Liver (tissue), 9 donors: ENCODE results near the gene LAMB3. TPM values are rescaled to one million over a fixed set of nuclear protein-coding genes. Genes with fewer than 3 reads are reported as not detected.

Experiments
- DNase-seq: peaks from one replicate; pipeline ENCODE4 v3.0.0-alpha.2; 2017; ENCODE audit warnings: low spot score
- H3K27ac ChIP-seq, 2 donors: one replicate each; pipeline ENCODE4 v1.7.0; 2013; ENCODE audit warnings: inconsistent platforms in 2 of 2, low read length in 2 of 2, control low read depth in 1 of 2, low read depth in 1 of 2, mild to moderate bottlenecking in 1 of 2
- H3K27me3 ChIP-seq, 4 donors: one replicate each; pipeline versions ENCODE4 v1.6.1 to v1.7.0; 2013; ENCODE audit warnings: low read length in 3 of 4, inconsistent platforms in 1 of 4, mild to moderate bottlenecking in 1 of 4, moderate library complexity in 1 of 4; ENCODE audit not compliant: control insufficient read depth in 4 of 4, insufficient read depth in 4 of 4
- H3K36me3 ChIP-seq, 4 donors: one replicate each; pipeline versions ENCODE4 v1.6.1 to v1.7.0; 2013; ENCODE audit warnings: low read length in 3 of 4, mild to moderate bottlenecking in 3 of 4, low read depth in 1 of 4, moderate library complexity in 1 of 4; ENCODE audit not compliant: control insufficient read depth in 4 of 4, insufficient read depth in 3 of 4
- H3K4me1 ChIP-seq, 4 donors: one replicate each; pipeline versions ENCODE4 v1.6.1 to v1.7.0; 2013; ENCODE audit warnings: low read length in 3 of 4, mild to moderate bottlenecking in 3 of 4, moderate library complexity in 1 of 4; ENCODE audit not compliant: control insufficient read depth in 4 of 4, insufficient read depth in 4 of 4
- H3K4me3 ChIP-seq, 3 donors: one replicate each; pipeline versions ENCODE4 v1.6.1 to v1.7.0; 2013; ENCODE audit warnings: low read length in 3 of 3, control low read depth in 1 of 3, low read depth in 1 of 3, mild to moderate bottlenecking in 1 of 3
- H3K9ac ChIP-seq, 2 donors: one replicate each; pipeline ENCODE4 v1.7.0; 2013; ENCODE audit warnings: low read length in 2 of 2, mild to moderate bottlenecking in 2 of 2, moderate library complexity in 2 of 2, control low read depth in 1 of 2, low read depth in 1 of 2
- H3K9me3 ChIP-seq, 4 donors: one replicate each; pipeline versions ENCODE4 v1.6.1 to v1.7.0; 2013; ENCODE audit warnings: low read length in 3 of 4; ENCODE audit not compliant: control insufficient read depth in 4 of 4
- ATF3 ChIP-seq: IDR thresholded peaks from 2 replicates; pipeline ENCODE4 v1.6.1; 2016; ENCODE audit warnings: antibody characterized with exemption
- EGR1 ChIP-seq, 2 donors: IDR thresholded peaks; 2 replicates each; pipeline ENCODE4 v1.6.1; 2016 to 2018; ENCODE audit warnings: antibody characterized with exemption in 2 of 2, low read depth in 2 of 2
- FOXA1 ChIP-seq: IDR thresholded peaks from 2 replicates; pipeline ENCODE4 v1.6.1; 2016; ENCODE audit warnings: antibody characterized with exemption
- FOXA2 ChIP-seq: IDR thresholded peaks from 2 replicates; pipeline ENCODE4 v1.6.1; 2016; ENCODE audit warnings: antibody characterized with exemption
- GABPA ChIP-seq, 2 donors: IDR thresholded peaks in 1 of 2; conservative IDR thresholded peaks in 1 of 2; 2 replicates each; pipeline ENCODE4 v1.6.1; 2016; ENCODE audit warnings: antibody characterized with exemption in 2 of 2, mild to moderate bottlenecking in 1 of 2, moderate library complexity in 1 of 2
- HNF4A ChIP-seq, 2 donors: conservative IDR thresholded peaks; 2 replicates each; pipeline ENCODE4 v1.6.1; 2016; ENCODE audit warnings: antibody characterized with exemption in 2 of 2, mild to moderate bottlenecking in 2 of 2
- HNF4G ChIP-seq: IDR thresholded peaks from 2 replicates; pipeline ENCODE4 v1.6.1; 2016; ENCODE audit warnings: antibody characterized with exemption
- JUND ChIP-seq, 2 donors: IDR thresholded peaks; 2 replicates each; pipeline ENCODE4 v1.6.1; 2016; ENCODE audit warnings: antibody characterized with exemption in 2 of 2
- NR2F2 ChIP-seq: IDR thresholded peaks from 2 replicates; pipeline ENCODE4 v1.6.1; 2016; ENCODE audit warnings: antibody characterized with exemption
- RAD21 ChIP-seq, 2 donors: IDR thresholded peaks; 2 replicates each; pipeline ENCODE4 v1.6.1; 2016; ENCODE audit warnings: antibody characterized with exemption in 2 of 2, mild to moderate bottlenecking in 2 of 2
- REST ChIP-seq: IDR thresholded peaks from 2 replicates; pipeline ENCODE4 v1.6.1; 2016; ENCODE audit warnings: antibody characterized with exemption, mild to moderate bottlenecking
- RXRA ChIP-seq, 2 donors: IDR thresholded peaks; 2 replicates each; pipeline ENCODE4 v1.6.1; 2017 to 2018; ENCODE audit warnings: antibody characterized with exemption in 2 of 2, mild to moderate bottlenecking in 1 of 2
- SP1 ChIP-seq: IDR thresholded peaks from 2 replicates; pipeline ENCODE4 v1.6.1; 2018; ENCODE audit warnings: antibody characterized with exemption, mild to moderate bottlenecking
- TAF1 ChIP-seq: conservative IDR thresholded peaks from 2 replicates; pipeline ENCODE4 v1.6.1; 2016; ENCODE audit warnings: antibody characterized with exemption, mild to moderate bottlenecking
- YY1 ChIP-seq: IDR thresholded peaks from 2 replicates; pipeline ENCODE4 v1.6.1; 2016; ENCODE audit warnings: antibody characterized with exemption, mild to moderate bottlenecking
- WGBS: extraction: QIAGEN DNeasy Blood & Tissue Kit; methylation state at CpG from one replicate; pipeline ENCODE4 v1.1.7; 2013; 5-methylcytosine and 5-hydroxymethylcytosine counted together
- polyA plus RNA-seq, 2 donors: library from polyadenylated mRNA; stranded (reverse) in 1 of 2; unstranded in 1 of 2; fragments of 200-250 nt in 1 of 2; fragments of >200 nt in 1 of 2; fragmentation: Nextera tagmentation in 1 of 2; extraction: Ambion mirVana in 1 of 2; gene quantifications; one replicate each; pipeline versions ENCODE4 v1.2.1 to v1.2.3, GENCODE V29; 2013 to 2015
- total RNA-seq, 2 donors: library from RNA; depleted of rRNA; stranded (reverse); fragments of >200 nt; gene quantifications; one replicate each; pipeline ENCODE4 v1.2.3, GENCODE V29; 2014
- TF ChIP-seq, protein P1 (sequence below): IDR thresholded peaks from 2 replicates; pipeline ENCODE4 v1.6.1; 2016; ENCODE audit warnings: antibody characterized with exemption
- TF ChIP-seq, protein P2 (sequence below): IDR thresholded peaks from 2 replicates; pipeline ENCODE4 v1.6.1; 2016; ENCODE audit warnings: antibody characterized with exemption
- TF ChIP-seq, protein P3 (sequence below): fragments of 150-350 bp; IDR thresholded peaks from 2 replicates; pipeline ENCODE4 v1.5.1; 2017; ENCODE audit warnings: improper control_type of control experiment, low read depth, low read length; ENCODE audit not compliant: missing input control
- donor health status: healthy.
- donor health status: healthy.
- donor health status: healthy.
- donor health status: healthy.
- donor health status: healthy.

The LAMB3 gene
- total and polyA plus RNA-seq, 4 donors, result 1.3 to 9.1 (median 5.6) TPM

- Histone ChIP-seq H3K27ac (peak overlapping the region in 1 of 2 donors; percentile 38), H3K27me3 (no peaks in the 10 kb centered on the region), H3K9ac (no peak overlapping the region), H3K36me3 (no peaks in the 10 kb centered on the region), H3K4me3 (no peak overlapping the region), H3K9me3 (no peaks in the 10 kb centered on the region), H3K4me1 (peaks cover 9 to 31% (median 24%) of the 10 kb centered on the region in 4 donors)
- no peak for DNase-seq
- no peak for TF ChIP-seq TAF1
- TF ChIP-seq RXRA (IDR thresholded peaks at IDR 0.05), result no peak
- no peak for TF ChIP-seq ATF3
- TF ChIP-seq REST, result no peak
- no peak for TF ChIP-seq FOXA1
- TF ChIP-seq, protein P1, sequence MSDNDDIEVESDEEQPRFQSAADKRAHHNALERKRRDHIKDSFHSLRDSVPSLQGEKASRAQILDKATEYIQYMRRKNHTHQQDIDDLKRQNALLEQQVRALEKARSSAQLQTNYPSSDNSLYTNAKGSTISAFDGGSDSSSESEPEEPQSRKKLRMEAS, result no peak
- TF ChIP-seq, protein P2, sequence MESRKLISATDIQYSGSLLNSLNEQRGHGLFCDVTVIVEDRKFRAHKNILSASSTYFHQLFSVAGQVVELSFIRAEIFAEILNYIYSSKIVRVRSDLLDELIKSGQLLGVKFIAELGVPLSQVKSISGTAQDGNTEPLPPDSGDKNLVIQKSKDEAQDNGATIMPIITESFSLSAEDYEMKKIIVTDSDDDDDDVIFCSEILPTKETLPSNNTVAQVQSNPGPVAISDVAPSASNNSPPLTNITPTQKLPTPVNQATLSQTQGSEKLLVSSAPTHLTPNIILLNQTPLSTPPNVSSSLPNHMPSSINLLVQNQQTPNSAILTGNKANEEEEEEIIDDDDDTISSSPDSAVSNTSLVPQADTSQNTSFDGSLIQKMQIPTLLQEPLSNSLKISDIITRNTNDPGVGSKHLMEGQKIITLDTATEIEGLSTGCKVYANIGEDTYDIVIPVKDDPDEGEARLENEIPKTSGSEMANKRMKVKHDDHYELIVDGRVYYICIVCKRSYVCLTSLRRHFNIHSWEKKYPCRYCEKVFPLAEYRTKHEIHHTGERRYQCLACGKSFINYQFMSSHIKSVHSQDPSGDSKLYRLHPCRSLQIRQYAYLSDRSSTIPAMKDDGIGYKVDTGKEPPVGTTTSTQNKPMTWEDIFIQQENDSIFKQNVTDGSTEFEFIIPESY, result no peak
- no peak for TF ChIP-seq HNF4A (conservative IDR thresholded peaks at IDR 0.05)
- no peak for TF ChIP-seq HNF4G
- TF ChIP-seq FOXA2, result no peak
- TF ChIP-seq JUND (IDR thresholded peaks at IDR 0.05), result no peak
- TF ChIP-seq RAD21 (IDR thresholded peaks at IDR 0.05), result no peak
- TF ChIP-seq NR2F2, result no peak
- TF ChIP-seq, protein P3, sequence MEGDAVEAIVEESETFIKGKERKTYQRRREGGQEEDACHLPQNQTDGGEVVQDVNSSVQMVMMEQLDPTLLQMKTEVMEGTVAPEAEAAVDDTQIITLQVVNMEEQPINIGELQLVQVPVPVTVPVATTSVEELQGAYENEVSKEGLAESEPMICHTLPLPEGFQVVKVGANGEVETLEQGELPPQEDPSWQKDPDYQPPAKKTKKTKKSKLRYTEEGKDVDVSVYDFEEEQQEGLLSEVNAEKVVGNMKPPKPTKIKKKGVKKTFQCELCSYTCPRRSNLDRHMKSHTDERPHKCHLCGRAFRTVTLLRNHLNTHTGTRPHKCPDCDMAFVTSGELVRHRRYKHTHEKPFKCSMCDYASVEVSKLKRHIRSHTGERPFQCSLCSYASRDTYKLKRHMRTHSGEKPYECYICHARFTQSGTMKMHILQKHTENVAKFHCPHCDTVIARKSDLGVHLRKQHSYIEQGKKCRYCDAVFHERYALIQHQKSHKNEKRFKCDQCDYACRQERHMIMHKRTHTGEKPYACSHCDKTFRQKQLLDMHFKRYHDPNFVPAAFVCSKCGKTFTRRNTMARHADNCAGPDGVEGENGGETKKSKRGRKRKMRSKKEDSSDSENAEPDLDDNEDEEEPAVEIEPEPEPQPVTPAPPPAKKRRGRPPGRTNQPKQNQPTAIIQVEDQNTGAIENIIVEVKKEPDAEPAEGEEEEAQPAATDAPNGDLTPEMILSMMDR, result no peak
- TF ChIP-seq GABPA (IDR thresholded peaks at IDR 0.05 in 1 of 2, conservative IDR thresholded peaks at IDR 0.05 in 1 of 2), result no peak
- TF ChIP-seq SP1, result no peak
- TF ChIP-seq EGR1 (IDR thresholded peaks at IDR 0.05; ENCODE audit: low read depth in 2 of 2), result no peak
- TF ChIP-seq YY1, result no peak
- 79% methylated on average over 1 of the region's 1 CpG for WGBS
Measured at GRCh38 chr1:209650454-209650853, 1.8 kb downstream of the LAMB3 start.
